Measurements from ENCODE around the gene SH3TC1.

SH3TC1 gene

DNA sequence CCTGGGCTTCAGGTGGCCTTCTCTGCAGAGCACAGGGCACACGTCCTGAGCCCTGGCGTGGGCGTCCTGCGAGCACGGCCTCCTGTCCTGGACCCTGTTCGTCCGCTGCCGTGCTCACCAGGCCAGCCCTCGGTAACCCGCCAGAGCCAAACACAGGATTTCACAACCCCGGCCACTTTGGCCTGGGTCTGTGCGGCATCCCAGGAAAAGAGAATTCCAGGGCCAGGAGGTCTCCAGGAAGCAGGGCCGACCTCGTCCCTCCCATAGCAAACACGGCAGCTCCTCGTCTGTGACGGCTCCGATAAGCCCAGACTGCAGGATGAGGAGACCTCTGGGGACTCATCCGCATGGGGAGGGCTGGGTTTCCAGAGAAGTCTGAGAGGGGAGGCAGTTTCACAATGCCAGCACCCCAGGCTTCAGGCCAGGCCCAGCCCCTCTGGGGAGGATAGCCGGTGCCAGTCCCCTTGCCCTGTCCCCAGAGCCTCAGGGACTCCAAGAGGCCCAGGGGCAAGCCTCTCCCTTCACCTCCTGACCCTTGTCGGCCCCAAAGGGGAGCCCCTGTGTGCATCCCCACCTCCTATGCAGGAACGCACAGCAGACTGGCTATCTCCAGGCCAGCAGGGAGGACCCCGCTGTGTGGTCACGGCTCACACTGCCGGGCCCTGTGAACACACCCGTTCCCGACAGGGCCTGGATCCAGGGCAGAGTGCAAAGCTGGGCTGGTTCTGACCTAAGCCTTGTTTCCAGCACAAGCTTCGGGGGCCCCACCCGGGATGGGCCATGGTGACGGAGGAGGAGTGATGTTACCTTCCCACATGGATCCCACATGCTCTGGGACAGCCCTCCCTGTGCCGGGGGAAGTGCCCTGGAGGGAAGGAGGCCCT is 48.2 kb downstream of the SH3TC1 start:
- no peaks in the 10 kb centered on the region for H3K9me3 ChIP-seq (ENCODE audit: control insufficient read depth, low read length)
- 90 to 92% methylated on average over 22 to 28 of the region's 31 CpGs for WGBS, 2 experiments (ENCODE audit: insufficient coverage in 2 of 2)
- H3K4me3 ChIP-seq (ENCODE audit: extremely low read depth, insufficient read depth, low read length, poor library complexity, severe bottlenecking), result no peak overlapping the region
- H3K36me3 ChIP-seq (ENCODE audit: control insufficient read depth, insufficient read depth, low read length), result no peaks in the 10 kb centered on the region
- peak overlapping the region; percentile 13 for H3K27ac ChIP-seq (ENCODE audit: low read depth, low read length, severe bottlenecking)
- H3K4me1 ChIP-seq (ENCODE audit: control insufficient read depth, insufficient read depth, low read length, poor library complexity, severe bottlenecking), result peaks cover 22% of the 10 kb centered on the region

- H3K4me1 ChIP-seq (ENCODE audit: control insufficient read depth, insufficient read depth, low read length, poor library complexity, severe bottlenecking), result peaks cover 24% of the 10 kb centered on the region
- WGBS, 2 experiments (ENCODE audit: insufficient coverage in 2 of 2), result 94 to 96% methylated on average over 5 to 7 of the region's 7 CpGs
- no peak overlapping the region for H3K4me3 ChIP-seq (ENCODE audit: extremely low read depth, insufficient read depth, low read length, poor library complexity, severe bottlenecking)
- H3K27ac ChIP-seq (ENCODE audit: low read depth, low read length, severe bottlenecking), result no peak overlapping the region
- H3K9me3 ChIP-seq (ENCODE audit: control insufficient read depth, low read length), result no peaks in the 10 kb centered on the region
- H3K36me3 ChIP-seq (ENCODE audit: control insufficient read depth, insufficient read depth, low read length), result no peaks in the 10 kb centered on the region
Measured at GRCh38 chr4:8248091-8248490, 49.0 kb downstream of the SH3TC1 start.

DNA sequence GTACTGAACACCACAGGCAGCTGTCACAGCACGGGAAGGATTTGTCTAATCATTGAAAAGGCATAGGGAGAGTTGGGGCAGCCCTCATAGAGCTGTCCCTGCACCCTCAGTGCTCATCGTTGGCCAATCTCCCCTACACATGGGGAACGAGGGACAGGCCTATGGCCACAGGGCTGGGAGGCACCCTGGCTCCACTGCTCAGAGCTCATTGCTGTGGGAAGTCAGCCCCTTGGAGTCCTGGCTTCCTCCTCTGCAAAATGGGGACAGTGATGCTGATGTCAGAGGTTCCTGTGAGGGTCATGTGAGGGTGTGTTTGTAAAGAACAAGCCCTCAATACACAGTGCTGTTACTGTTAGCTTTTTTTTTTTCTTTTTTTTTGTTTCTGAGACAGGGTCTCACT is 51.1 kb downstream of the SH3TC1 start:
- whole genome bisulfite sequencing, 2 experiments (ENCODE audit: insufficient coverage in 2 of 2), result 100% methylated on average over 1 of the region's 3 CpGs; no CpG with 5 or more reads in 1 of the 2 experiments
- Histone ChIP-seq H3K27ac (ENCODE audit: low read depth, low read length, severe bottlenecking) (no peak overlapping the region), H3K4me3 (ENCODE audit: extremely low read depth, insufficient read depth, low read length, poor library complexity, severe bottlenecking) (no peak overlapping the region), H3K4me1 (ENCODE audit: control insufficient read depth, insufficient read depth, low read length, poor library complexity, severe bottlenecking) (peaks cover 27% of the 10 kb centered on the region), H3K36me3 (ENCODE audit: control insufficient read depth, insufficient read depth, low read length) (no peaks in the 10 kb centered on the region), H3K9me3 (ENCODE audit: control insufficient read depth, low read length) (no peaks in the 10 kb centered on the region)

GRCh38 chr4:8250637-8251036 is 51.5 kb downstream of the SH3TC1 start:
- Histone ChIP-seq H3K4me3 (ENCODE audit: extremely low read depth, insufficient read depth, low read length, poor library complexity, severe bottlenecking) (no peak overlapping the region), H3K36me3 (ENCODE audit: control insufficient read depth, insufficient read depth, low read length) (no peaks in the 10 kb centered on the region), H3K9me3 (ENCODE audit: control insufficient read depth, low read length) (no peaks in the 10 kb centered on the region), H3K27ac (ENCODE audit: low read depth, low read length, severe bottlenecking) (no peak overlapping the region), H3K4me1 (ENCODE audit: control insufficient read depth, insufficient read depth, low read length, poor library complexity, severe bottlenecking) (peaks cover 27% of the 10 kb centered on the region)
- 94 to 100% methylated on average over 5 to 6 of the region's 7 CpGs for WGBS, 2 experiments (ENCODE audit: insufficient coverage in 2 of 2)

DNA sequence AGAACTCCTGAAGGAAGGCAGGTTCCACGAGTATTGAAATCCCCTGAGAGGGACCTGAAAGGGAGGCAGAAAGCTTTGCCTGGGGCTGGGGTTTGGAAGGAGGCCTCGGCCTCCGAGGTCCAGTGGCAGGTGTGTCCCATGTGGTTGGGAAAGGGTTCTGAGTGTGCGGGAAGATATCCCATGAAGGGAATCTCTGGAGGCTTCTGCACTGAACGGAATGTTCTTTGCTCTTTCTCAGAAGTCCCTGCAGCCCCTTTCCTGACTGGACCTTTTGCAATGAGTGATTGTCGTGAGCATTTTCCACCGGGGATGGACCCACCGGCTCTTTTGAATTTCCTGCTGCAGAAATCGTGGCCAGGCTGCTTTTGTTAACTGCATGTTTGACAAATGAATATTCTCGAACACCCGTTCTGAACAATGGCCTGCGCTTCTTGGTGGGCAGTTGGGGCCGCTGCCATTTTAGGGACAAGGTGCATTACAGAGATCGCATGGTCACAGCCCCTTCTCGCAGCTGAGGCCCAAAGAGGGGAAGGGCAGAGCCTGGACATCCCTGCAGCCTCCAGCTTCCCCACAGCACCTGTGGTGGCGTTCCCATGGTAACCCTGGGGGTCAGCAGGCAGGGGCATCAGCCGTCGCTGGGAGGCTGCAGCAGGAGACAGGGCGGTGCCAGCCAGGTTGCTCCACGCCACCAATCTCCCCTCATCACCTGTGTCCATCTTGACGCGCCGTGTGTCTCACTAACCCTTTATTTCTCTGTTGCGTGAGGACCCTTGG is 52.2 kb downstream of the SH3TC1 start:
- peaks cover 27% of the 10 kb centered on the region for H3K4me1 ChIP-seq (ENCODE audit: control insufficient read depth, insufficient read depth, low read length, poor library complexity, severe bottlenecking)
- H3K4me3 ChIP-seq (ENCODE audit: extremely low read depth, insufficient read depth, low read length, poor library complexity, severe bottlenecking), result no peak overlapping the region
- H3K27ac ChIP-seq (ENCODE audit: low read depth, low read length, severe bottlenecking), result no peak overlapping the region
- H3K36me3 ChIP-seq (ENCODE audit: control insufficient read depth, insufficient read depth, low read length), result no peaks in the 10 kb centered on the region
- no peaks in the 10 kb centered on the region for H3K9me3 ChIP-seq (ENCODE audit: control insufficient read depth, low read length)
- 89 to 92% methylated on average over 22 to 24 of the region's 24 CpGs for WGBS, 2 experiments (ENCODE audit: insufficient coverage in 2 of 2)

GRCh38 chr4:8252301-8253173 is 53.4 kb downstream of the SH3TC1 start:
- Histone ChIP-seq H3K4me1 (ENCODE audit: control insufficient read depth, insufficient read depth, low read length, poor library complexity, severe bottlenecking) (peaks cover 19% of the 10 kb centered on the region), H3K4me3 (ENCODE audit: extremely low read depth, insufficient read depth, low read length, poor library complexity, severe bottlenecking) (no peak overlapping the region), H3K9me3 (ENCODE audit: control insufficient read depth, low read length) (no peaks in the 10 kb centered on the region), H3K27ac (ENCODE audit: low read depth, low read length, severe bottlenecking) (no peak overlapping the region), H3K36me3 (ENCODE audit: control insufficient read depth, insufficient read depth, low read length) (no peaks in the 10 kb centered on the region)
- WGBS, 2 experiments (ENCODE audit: insufficient coverage in 2 of 2), result 82 to 85% methylated on average over 20 of the region's 23 CpGs

DNA sequence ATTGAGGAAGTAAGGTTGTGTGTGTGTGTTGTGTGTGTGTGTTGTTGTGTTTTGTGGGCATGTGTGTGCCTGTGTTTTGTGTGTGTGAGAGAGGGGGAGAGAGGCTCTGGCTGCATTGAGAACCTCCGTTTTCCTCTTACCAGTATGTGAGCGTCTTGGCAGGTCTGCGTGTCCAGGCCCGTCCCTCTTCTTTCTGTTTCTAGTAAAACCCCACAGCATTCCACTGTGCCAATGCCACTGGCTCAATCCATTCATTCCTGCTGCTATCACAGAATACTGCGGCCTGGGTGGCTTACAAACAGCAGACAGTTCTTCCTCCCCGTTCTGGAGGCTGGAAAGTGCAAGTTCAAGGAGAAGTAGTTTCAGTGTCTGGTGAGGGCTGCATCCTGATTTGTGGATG is 55.0 kb downstream of the SH3TC1 start:
- H3K27ac ChIP-seq (ENCODE audit: low read depth, low read length, severe bottlenecking), result no peak overlapping the region
- no peaks in the 10 kb centered on the region for H3K9me3 ChIP-seq (ENCODE audit: control insufficient read depth, low read length)
- H3K4me3 ChIP-seq (ENCODE audit: extremely low read depth, insufficient read depth, low read length, poor library complexity, severe bottlenecking), result no peak overlapping the region
- no peaks in the 10 kb centered on the region for H3K36me3 ChIP-seq (ENCODE audit: control insufficient read depth, insufficient read depth, low read length)
- H3K4me1 ChIP-seq (ENCODE audit: control insufficient read depth, insufficient read depth, low read length, poor library complexity, severe bottlenecking), result peaks cover 13% of the 10 kb centered on the region
- WGBS, 2 experiments (ENCODE audit: insufficient coverage in 2 of 2), result 92 to 94% methylated on average over 5 to 6 of the region's 6 CpGs

DNA sequence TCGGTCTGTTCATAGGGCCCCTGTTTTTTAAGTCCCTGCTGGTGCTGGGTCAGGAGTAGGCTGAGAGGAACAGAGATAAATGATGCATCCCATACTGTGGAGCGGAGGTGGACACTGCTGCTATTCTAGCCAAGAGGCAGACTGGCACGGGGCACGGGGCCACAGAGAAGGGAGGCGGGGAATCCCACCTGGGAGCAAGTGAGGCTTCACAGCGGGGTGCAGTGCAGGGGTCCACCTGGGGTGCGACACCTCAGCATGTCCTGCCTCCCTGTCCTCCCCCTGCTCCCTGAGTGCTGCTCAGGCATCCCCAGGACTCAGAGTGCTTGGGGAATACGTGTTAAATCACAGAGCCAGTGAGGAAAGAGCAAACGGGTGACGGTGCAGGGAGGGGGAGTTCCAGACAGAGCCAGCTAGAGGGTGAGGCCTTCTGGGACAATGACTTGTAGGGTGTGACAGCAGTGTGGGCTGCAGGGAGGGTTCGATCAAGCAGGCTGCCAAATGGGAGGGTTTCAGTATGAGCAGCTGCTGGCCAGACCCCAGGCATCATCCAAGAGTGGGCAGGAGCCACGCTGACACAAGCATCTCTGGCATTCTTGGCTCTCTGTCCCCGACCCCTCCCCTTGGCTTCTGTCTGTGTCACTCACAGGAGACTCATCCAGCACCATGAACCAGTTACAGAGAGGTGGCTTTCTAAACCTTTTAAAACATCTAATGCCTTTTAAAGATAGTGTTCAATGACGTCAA is 56.8 kb downstream of the SH3TC1 start:
- Histone ChIP-seq H3K4me1 (ENCODE audit: control insufficient read depth, insufficient read depth, low read length, poor library complexity, severe bottlenecking) (peaks cover 18% of the 10 kb centered on the region), H3K36me3 (ENCODE audit: control insufficient read depth, insufficient read depth, low read length) (no peaks in the 10 kb centered on the region), H3K4me3 (ENCODE audit: extremely low read depth, insufficient read depth, low read length, poor library complexity, severe bottlenecking) (no peak overlapping the region), H3K9me3 (ENCODE audit: control insufficient read depth, low read length) (no peaks in the 10 kb centered on the region), H3K27ac (ENCODE audit: low read depth, low read length, severe bottlenecking) (no peak overlapping the region)
- 73 to 80% methylated on average over 11 of the region's 14 CpGs for WGBS, 2 experiments (ENCODE audit: insufficient coverage in 2 of 2)

- Histone ChIP-seq H3K9me3 (ENCODE audit: control insufficient read depth, low read length) (no peaks in the 10 kb centered on the region), H3K4me1 (ENCODE audit: control insufficient read depth, insufficient read depth, low read length, poor library complexity, severe bottlenecking) (peaks cover 24% of the 10 kb centered on the region), H3K36me3 (ENCODE audit: control insufficient read depth, insufficient read depth, low read length) (no peaks in the 10 kb centered on the region), H3K4me3 (ENCODE audit: extremely low read depth, insufficient read depth, low read length, poor library complexity, severe bottlenecking) (no peak overlapping the region), H3K27ac (ENCODE audit: low read depth, low read length, severe bottlenecking) (no peak overlapping the region)
- WGBS, 2 experiments (ENCODE audit: insufficient coverage in 2 of 2), result 60 to 87% methylated on average over 1 to 3 of the region's 4 CpGs
Measured at GRCh38 chr4:8257854-8258253, 58.8 kb downstream of the SH3TC1 start.

Data from mesodermal cell (in vitro differentiated cells).